HG02852 (cell line): Measurements from ENCODE around the gene KLHL11.
"Not testable (repeated sequence)": the region's sequence is repeated elsewhere in the genome, so short reads cannot be mapped to it uniquely, and the experiment has no call there.

Experiments used
- ATAC-seq: cut with Tn5 transposase; IDR thresholded peaks from one replicate; pipeline ENCODE4 v1.9.1; 2021; ENCODE audit warnings: mild to moderate bottlenecking, moderate library complexity; ENCODE audit not compliant: unreplicated experiment

Gene KLHL11

DNA sequence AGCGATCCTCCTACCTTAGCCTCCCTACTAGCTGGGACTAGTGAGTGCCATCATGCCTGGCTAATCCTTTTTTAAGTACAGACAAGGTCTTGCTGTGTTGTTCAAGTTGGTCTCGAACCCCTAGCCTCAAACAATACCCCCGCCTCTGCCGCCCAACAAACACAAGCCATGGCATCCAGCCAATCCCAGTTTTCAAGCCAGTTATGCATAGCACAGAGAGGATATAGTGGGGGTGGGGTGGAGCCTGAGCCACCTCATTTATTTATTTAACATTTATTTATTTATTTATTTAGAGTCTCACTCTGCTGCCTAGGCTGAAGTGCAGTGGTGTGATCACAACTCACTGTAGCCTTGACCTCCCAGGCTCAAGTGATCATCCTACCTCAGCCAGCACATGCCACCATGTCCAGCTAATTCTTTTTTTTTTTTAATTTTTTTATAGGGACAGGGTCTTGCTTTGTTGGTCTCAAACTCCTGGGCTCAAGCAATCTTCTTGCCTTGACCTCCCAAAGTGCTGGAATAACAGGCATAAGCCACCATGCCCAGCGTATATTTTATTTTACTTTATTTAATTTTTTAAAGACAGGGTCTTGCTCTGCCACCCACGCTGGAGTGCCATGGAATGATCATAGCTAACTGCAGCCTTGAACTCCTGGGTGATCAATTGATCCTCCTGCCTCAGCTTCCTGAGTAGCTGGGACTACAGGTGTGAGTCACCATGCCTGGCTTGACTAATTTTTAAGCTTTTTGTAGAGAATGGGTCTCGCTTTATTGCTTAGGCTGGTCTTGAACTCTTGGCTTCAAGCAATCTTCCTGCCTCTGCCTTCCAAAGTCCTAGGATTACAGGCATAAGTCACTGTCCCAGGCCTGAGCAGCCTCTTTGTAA is 26.2 kb upstream of the KLHL11 start:
- no peak for ATAC-seq

DNA sequence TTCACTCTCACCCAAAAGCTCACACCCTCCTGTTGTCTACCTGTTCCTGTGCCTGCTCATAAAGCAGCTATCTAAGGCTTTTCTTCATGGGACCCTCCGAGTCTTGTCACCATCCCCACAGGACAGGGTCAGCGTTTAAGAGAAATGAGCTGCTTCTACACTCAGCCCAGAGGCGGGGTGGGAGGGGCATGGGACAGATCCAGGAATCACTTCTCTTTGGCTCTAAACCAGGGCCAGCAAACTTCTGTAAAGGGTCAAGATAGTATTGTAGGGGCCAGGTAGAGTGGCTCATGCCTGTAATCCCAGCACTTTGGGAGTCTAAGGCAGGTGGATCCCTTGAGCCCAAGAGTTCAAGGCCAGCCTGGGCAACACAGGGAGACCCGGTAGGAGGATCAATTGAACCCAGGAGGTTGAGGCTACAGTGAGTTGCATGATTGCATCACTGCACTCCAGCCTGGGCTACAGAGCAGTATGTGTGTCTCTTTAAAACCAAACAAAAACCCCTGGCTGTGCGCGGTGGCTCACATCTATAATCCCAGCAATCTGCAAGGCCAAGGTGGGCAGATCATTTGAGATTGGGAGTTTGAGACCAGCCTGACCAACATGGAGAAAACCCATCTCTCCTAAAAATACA is 23.2 kb upstream of the KLHL11 start:
- ATAC-seq: no peak

DNA sequence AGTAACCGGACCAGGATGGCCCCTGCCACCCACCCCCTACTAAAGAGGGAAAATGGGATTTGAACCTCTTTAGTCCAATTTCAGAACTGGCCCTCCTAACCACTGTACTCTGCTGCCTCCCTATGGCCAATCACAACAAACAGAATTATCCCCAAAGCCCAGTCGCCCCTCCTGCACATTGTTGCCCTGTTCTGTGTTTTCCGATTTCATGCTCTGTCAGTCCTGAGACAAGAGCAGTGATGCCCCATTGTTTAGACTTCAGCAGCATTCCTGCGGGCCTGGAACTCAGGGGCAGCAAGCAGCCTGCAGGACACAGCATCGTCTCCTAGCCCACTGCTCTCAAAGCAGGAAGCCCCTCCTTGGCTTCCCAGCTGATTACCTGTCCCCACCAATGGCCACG is 20.5 kb upstream of the KLHL11 start:
- no peak for ATAC-seq

DNA sequence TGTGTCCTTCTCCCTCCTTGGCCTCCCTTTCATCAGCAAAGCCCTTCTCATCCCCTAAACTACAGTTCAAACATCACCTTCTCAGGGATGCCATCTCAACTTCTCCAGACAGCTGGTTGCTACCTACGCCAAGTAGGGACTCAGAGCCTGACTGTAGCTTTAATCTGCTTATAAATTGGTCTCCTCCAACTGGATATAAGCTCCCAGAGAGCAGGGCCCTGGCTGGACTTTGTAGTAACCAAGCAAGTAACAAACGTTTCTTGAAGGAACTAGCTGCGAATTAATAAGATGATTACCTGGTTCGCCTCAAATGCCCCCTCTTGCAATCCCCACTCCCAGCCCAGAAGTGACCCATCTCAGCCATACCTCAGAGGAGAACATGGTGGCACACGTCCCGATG is 17.5 kb upstream of the KLHL11 start:
- no peak for ATAC-seq

DNA sequence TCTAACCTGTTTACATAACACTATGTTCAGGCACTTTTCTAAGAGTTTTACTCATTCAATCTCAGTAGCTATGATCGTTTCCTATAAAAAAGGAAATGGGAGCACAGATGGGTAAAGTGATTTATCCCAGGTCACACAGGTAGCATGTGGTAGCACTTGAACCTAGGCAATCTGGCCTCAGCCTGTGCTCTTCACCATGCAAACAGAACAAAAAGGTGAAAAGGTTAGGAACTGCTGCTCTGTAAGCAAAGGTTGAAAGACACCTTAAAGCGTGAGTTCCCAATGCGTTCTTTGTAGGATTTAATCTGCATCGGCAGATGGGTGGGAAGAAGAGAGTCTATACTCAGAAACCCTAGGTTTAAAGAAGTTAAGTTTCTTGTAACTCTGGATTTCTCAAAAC is 14.9 kb upstream of the KLHL11 start:
- no peak for ATAC-seq

DNA sequence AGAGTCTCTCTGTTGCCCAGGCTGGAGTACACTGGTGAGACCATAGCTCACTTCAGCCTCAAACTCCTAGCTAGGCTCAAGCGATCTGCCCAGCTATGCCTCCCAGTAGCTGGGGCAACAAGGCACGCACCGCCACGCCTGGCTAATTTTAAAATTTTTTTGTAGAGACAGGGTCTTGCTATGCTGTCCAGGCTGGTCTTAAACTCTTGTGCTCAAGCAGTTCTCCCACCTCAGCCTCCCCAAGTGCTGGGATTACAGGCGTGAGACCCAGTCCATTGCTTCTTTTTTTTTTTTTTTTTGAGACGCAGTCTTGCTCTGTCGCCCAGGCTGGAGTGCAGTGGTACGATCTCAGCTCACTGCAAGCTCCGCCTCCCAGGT is 9.1 kb upstream of the KLHL11 start:
- ATAC-seq: not testable (repeated sequence)

DNA sequence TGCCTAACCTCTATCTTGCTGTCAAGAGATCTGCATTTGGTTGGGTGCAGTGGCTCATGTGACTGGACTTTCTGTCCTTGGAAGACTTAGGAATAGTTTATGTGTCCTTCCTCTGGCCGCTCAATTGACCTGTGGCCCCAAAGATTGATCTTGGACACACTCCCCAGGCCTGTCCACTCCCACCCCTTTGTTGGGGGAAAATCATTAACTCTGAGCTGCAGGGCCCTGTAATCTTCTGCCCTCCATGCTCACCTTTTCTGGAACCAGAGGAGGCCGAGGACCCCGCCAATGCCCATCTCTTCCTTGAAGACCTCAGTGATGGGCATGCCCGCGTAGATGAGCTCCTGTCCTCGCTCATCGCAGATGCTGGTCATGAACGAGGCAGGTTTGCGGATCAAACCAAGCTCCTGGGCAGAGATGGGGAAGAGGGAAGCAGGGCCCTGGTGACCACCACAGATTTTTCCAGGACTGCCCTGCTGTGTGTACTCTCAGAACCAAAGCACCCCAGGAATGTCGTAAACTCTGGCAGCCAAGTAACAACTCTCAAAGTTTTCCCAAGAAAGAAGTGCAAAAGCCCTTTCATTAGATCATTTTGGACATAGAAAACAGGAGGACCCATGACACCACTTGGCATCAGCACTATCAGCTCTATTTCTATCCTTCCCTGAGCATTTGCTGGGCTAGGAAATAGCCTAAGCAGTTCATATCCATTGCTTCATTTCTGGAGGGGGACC is 8.5 kb upstream of the KLHL11 start:
- ATAC-seq: no peak

DNA sequence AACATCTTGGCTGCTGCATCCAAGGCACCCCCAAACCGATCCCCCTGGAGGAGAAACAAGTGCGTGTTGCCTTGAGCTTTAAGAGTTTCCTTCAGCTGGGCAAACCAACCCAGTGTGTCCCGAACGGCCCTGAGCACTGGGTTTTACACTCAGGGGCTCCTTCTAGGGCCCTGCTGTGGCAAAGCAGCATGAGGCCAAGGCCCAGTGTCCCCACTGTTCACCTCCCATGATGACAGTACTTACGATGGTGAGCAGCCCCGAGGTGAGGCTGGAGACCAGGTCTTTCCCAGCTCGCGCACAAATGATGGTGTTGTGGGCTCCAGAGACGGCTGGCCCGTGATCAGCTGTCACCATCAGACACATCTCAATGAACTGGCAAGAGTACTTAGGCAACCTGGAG is 6.6 kb upstream of the KLHL11 start:
- ATAC-seq: no peak

DNA sequence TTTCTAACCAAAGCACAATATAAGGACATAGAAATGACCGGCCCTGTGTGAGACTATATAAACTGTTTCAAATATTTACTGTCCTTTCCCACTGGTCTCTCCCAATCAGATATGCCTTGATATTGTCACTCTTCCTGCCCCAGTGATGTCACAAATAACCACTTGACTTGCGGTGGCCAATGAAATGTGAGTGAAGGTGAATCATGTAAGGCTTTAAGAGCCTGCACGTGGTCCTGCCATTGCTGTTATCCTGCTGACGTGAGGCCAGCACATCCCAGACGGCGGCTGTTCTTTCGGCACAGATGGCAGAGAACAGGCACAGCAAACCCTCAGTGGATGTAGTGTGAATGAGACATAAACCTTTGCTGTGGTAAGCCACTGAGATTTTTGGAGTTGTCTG is 5.4 kb upstream of the KLHL11 start:
- no peak for ATAC-seq

DNA sequence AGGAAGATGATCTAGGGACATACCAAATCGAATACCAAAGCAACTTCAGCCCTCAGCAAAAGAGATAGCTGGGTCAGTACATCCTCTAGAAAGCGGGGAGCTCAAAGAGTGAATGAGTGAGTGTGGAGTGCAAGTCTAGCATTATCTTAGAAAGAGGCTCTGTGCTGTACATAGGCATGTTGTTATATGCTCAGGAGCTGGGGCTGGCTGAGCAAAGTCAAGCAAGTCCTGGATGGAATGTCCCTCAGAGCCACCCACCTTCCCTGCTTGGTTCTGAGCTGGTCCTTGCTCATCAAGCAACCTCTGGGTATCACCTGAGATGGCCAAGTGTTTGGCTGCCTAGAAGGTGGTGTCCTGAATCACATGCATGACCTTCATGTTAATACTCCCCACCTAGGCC is 4.9 kb upstream of the KLHL11 start:
- ATAC-seq: no peak

DNA sequence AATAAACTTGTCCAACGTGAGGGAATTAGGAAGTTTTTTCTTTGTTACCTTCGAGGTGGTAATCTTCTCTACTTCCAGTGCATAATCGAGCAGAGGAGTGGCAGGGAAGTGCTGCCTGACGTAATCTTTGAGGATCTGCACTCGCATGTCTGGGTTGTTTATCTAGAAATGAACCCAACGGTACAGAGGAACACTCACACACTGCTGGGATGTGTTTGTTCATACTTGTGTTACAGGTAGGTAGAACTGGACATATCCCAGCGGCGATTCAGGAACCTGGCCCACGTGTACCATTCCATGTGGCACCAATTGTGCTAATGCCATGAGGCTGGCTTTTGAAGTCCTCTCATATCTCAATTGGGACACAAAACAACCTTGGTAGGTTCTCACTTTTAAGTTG is 4.2 kb upstream of the KLHL11 start:
- no peak for ATAC-seq

DNA sequence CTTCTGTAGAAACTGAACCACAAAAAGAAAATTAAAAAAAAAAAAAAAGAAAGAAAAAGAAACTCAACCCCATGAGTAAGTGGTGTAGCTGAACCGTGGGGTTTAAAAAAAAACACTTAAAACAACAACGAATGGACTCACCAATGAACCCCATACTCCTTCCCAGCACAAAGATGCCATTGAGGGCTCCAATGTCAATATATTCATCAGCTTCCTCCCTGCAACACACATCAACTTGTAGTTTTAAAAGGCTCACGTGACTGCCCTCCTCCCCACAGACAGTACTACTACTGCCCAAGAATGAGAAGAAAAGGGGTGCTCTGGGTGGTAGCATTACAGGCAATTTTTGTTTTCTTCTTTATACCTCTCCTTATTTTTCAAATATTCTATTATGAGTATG is 3.3 kb upstream of the KLHL11 start:
- no peak for ATAC-seq

DNA sequence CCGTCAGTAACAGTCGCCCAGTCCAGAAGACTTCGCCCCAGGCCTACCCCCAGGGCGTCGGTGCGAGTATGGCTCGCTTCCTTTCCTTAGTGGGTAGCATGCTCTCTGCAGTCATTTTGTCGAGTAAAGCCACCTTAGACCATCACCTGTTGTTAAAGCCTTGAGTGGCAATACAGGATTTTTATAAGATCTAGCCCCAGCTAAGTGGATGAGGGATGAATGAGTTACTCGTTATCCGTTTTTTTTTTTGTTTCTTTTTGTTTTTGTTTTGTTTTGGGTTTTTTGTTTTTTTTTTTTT is 322 bp upstream of the KLHL11 start:
- ATAC-seq: no peak

DNA sequence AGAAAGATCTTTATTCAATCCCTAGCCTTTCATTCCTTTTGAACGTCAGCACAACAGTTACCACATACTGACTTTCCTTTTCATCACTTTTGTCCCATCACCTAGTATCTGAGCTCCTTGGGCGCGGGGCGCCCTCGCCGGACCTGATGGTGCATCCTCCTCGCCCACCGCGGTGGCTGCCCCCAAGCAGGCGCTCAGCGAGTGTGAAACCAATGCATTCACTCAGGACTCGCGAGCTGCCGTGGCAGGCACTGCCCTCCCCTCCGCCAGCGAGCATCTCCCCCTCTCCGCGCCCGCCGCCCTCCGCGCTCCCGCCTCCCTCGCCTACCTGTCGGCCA is 756 bp downstream of the KLHL11 start:
- ATAC-seq: no peak

DNA sequence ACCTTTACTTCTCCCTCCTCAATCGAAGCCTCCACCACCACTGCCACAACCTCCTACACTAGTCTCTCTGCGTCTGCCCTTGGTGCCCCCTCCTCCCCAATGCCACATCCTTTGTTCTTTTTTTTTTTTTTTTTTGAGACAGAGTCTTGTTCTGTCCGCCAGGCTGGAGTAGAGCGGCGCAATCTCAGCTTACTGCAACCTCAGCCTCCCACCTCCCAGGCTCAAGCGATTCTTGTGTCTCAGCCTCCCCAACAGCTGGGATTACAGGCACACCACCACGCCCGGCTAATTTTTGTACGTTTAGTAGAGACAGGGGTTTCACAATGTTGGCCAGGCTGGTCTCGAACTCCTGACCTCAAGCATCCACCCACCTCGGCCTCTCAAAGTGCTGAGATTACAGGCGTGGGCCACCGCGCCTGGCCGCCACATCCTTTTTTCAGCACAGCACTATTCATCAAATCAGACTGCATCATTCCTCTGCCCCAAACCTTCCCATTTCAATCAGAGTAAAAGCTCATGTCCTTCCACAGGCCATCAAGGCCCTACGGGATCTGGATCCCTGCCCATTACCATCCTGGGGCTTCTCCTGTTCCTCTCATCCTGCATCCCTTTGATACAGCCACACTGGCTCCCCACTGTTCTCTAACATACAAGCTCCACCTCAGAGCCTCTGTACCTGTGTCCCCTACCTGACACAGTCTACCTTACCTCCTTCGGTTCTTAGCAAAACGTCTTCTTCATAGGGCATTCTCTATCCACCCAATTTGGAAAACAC is 2.0 kb downstream of the KLHL11 start:
- ATAC-seq: no peak

DNA sequence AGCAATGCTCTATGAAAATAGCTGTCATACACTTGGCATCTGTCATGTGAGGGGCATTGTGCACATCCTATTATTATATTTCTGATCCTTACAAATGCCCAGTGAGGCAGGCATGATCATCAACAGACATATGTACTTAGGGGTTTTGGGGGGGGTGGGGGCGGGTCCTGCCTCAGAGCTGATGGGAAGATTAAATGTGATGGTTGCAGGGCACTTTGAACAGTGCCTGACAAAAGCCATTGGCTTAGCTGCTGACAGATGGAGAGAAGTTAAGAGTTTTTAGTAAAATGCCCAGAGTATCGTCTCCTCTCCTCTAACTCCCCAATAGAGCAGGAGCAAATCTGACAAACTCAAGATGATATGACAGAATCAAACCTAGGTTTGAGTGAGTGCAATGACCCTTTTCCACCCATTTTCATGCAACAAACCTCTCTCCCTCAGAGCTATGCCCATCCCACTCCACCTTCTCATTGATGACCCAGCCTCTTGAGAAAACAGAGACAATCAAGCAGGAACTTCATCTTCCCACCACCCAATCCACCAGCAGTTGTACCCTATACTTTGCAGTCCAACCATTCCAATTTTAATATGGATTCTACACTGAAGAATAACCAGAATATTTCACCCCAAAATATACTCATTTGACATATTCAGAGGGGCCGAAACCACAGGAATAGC is 4.8 kb downstream of the KLHL11 start:
- no peak for ATAC-seq

DNA sequence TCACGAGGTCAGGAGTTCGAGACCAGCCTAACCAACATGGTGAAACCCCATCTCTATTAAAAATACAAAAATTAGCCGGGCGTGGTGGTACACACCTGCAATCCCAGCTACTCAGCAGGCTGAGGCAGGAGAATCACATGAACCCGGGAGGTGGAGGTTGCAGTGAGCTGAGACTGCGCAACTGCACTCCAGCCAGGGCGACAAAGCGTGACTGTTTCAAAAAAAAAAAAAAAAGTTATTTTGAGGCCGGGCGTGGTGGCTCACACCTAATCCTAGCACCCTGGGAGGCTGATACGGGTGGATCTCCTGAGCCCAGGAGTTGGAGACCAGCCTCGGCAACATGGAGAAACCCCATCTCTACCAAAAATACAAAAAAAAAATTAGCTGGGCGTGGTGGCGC is 13.8 kb downstream of the KLHL11 start:
- ATAC-seq: not testable (repeated sequence)

DNA sequence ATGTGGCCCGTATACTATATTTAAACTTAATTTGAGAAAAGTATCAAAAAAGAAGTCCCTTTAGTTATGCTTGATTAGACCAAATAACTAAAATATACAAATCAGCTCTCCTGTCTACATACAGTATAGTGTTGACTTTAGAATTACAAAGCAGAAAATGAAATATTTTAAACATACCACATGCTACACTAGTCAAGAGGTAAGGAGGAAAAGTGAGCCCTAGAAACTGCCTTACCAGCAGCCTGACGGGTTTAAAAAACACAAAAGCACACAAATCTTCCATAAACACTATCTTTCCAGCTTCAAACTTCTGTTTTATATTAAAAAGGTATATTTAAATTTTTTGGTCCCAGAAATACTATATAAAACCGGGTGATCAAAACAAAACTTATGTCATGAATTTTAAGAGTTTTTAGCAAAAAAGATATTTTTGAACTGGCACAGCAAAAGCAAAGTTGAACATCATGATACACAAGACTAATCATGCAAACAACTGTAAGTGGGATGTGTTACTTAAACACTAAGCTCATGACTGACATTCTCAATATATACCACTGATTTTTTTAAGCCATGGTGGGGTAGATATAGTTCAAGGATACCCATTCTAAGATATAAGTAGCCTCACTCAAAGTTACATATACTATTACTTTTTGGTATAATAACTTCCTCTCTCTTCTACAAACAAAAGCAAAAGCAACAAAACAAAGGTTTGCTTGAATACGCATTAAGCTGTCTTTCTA is 15.8 kb downstream of the KLHL11 start:
- no peak for ATAC-seq

DNA sequence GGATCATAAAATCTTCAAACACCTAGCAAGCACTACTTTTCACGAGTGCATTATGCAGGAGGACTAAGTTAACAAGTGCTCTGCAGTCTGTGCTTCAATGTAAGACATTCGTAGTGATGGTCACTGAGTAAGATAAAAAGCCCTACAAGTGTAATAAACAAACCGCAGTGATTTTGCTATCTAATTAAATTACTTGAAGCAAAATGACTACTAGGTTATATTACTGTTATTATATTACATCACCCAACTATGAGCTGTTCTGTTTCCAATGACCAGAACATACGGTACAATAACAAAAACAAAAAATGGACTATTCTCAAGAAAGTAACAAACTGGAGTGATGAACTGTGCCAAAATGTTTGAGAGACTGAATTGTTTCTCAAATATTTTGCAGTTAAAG is 16.4 kb downstream of the KLHL11 start:
- no peak for ATAC-seq

DNA sequence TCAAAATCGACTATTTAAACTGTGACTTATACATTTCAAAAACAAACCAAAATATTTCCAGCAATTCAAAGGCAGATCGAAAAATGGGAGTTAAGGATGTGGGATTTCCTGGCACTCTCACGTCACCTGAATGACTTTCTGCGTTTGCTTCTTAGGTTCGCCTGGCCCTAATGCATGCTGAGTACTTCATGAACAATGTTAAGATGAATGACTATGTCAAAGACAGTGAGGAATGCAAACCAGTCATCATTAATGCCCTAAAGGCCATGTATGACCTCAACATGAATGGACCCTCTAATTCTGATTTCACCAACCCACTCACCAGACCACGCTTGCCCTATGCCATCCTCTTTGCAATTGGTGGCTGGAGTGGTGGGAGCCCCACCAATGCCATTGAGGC is 20.3 kb downstream of the KLHL11 start:
- no peak for ATAC-seq
